Left ventricle myocardium inferior (tissue), 1 donor: ENCODE results near the gene SPTSSA. TPM values are rescaled to one million over a fixed set of nuclear protein-coding genes. Genes with fewer than 3 reads are reported as not detected.

Source experiments
- DNase-seq: peaks from one replicate; pipeline ENCODE4 v3.0.0-alpha.2; 2020
- H3K27ac ChIP-seq: fragments of 200-600 bp; replicated peaks from 2 replicates; pipeline ENCODE4 v1.8.0; 2021
- H3K27me3 ChIP-seq: fragments of 200-600 bp; 2 replicates; pipeline ENCODE4 v1.8.0; 2021; ENCODE audit warnings: low read depth
- H3K36me3 ChIP-seq: fragments of 200-600 bp; 2 replicates; pipeline ENCODE4 v1.8.0; 2021
- H3K4me1 ChIP-seq: fragments of 200-600 bp; 2 replicates; pipeline ENCODE4 v1.8.0; 2021
- H3K4me3 ChIP-seq: fragments of 200-600 bp; 2 replicates; pipeline ENCODE4 v1.8.0; 2021; ENCODE audit warnings: mild to moderate bottlenecking, moderate library complexity
- H3K9me3 ChIP-seq: fragments of 200-600 bp; replicated peaks from 2 replicates; pipeline ENCODE4 v1.8.0; 2021
- CTCF ChIP-seq: fragments of 200-600 bp; IDR thresholded peaks from 2 replicates; pipeline ENCODE4 v1.8.0; 2021; ENCODE audit warnings: antibody characterized with exemption, mild to moderate bottlenecking, borderline replicate concordance
- intact Hi-C: fragments of 100-400 bp; cut with micrococcal nuclease; formaldehyde crosslinking; loops from one replicate; pipeline ENCODE4 v1.11.0; 2022
- total RNA-seq: library from RNA; stranded (reverse); fragmentation: NEBNext Ultra II Directional; extraction: Animal tissue kit (Norgen Biotek cat#: 25700); gene quantifications from one replicate; pipeline ENCODE4 v1.2.1, GENCODE V29; 2021
- donor health status: DM: no; HTN: yes; CAD: no; lungs with severe emphysema.

SPTSSA gene
- total RNA-seq, 1 donor from 2014 or later = 13.5 TPM

GRCh38 chr14:34449819-34450541, 12.1 kb downstream of the SPTSSA start:
- no peak for TF ChIP-seq CTCF
- DNase-seq = no peak
- H3K9me3 ChIP-seq = no peaks in the 10 kb centered on the region
- no peak overlapping the region for H3K27ac ChIP-seq
- peaks cover 22% of the 10 kb centered on the region for H3K36me3 ChIP-seq
- H3K27me3 ChIP-seq = no peaks in the 10 kb centered on the region
- intact Hi-C loops = no loop called here
- H3K4me1 ChIP-seq = peaks cover 15% of the 10 kb centered on the region
- H3K4me3 ChIP-seq = no peak overlapping the region

- TF ChIP-seq CTCF = no peak
- Histone ChIP-seq H3K27me3 (no peaks in the 10 kb centered on the region), H3K27ac (no peak overlapping the region), H3K36me3 (peaks cover 4% of the 10 kb centered on the region), H3K9me3 (no peaks in the 10 kb centered on the region), H3K4me3 (no peak overlapping the region), H3K4me1 (peaks cover 5% of the 10 kb centered on the region)
- no peak for DNase-seq
- intact Hi-C loops = no loop called here
Measured at GRCh38 chr14:34439090-34439489, 22.9 kb downstream of the SPTSSA start.

- TF ChIP-seq CTCF = no peak
- Histone ChIP-seq H3K4me1 (peaks cover 5% of the 10 kb centered on the region), H3K9me3 (no peaks in the 10 kb centered on the region), H3K36me3 (peaks cover 7% of the 10 kb centered on the region), H3K27me3 (no peaks in the 10 kb centered on the region), H3K4me3 (no peak overlapping the region), H3K27ac (no peak overlapping the region)
- intact Hi-C loops = no loop called here
- DNase-seq = no peak
Measured at GRCh38 chr14:34438438-34438837, 23.6 kb downstream of the SPTSSA start.

GRCh38 chr14:34437729-34438080, 24.3 kb downstream of the SPTSSA start:
- no peak overlapping the region for H3K4me3 ChIP-seq
- DNase-seq = no peak
- H3K27ac ChIP-seq = no peak overlapping the region
- H3K36me3 ChIP-seq = peaks cover 7% of the 10 kb centered on the region
- H3K27me3 ChIP-seq = no peaks in the 10 kb centered on the region
- H3K9me3 ChIP-seq = no peaks in the 10 kb centered on the region
- intact Hi-C loops = no loop called here
- TF ChIP-seq CTCF = no peak
- H3K4me1 ChIP-seq = peaks cover 5% of the 10 kb centered on the region

GRCh38 chr14:34436960-34437728, 24.9 kb downstream of the SPTSSA start:
- no peak for TF ChIP-seq CTCF
- intact Hi-C loops = no loop called here
- Histone ChIP-seq H3K27ac (no peak overlapping the region), H3K4me3 (no peak overlapping the region), H3K9me3 (no peaks in the 10 kb centered on the region), H3K4me1 (peaks cover 5% of the 10 kb centered on the region), H3K27me3 (no peaks in the 10 kb centered on the region), H3K36me3 (peaks cover 7% of the 10 kb centered on the region)
- no peak for DNase-seq
